ENCODE measurements around the gene MPV17L2.
"Not testable (repeated sequence)": the region's sequence is repeated elsewhere in the genome, so short reads cannot be mapped to it uniquely, and the experiment has no call there.

Gene MPV17L2

GRCh38 chr19:18193388-18194180 is 566 bp downstream of the MPV17L2 start:
- no peak for DNase-seq (ENCODE audit: low read depth)

GRCh38 chr19:18194181-18194530 is 1.1 kb downstream of the MPV17L2 start:
- DNase-seq (ENCODE audit: low read depth): no peak

- no peak for DNase-seq (ENCODE audit: low read depth)
Measured at GRCh38 chr19:18194554-18195238, 1.7 kb downstream of the MPV17L2 start.

DNA sequence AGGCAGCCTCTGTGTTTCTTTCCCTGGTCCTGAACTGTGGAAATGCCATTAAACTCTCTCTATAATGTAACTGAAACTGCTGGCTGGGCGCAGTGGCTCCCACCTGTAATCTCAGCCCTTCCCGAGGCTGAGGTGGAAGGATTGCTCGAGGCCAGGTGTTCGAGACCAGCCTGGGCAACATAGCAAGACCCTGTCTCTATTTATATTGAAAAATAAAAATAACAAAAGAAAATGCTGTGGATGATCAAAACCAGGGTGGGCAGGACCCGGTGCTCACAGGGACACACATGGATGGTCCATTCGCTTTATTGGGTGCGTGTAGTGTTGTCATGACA is 3.5 kb downstream of the MPV17L2 start:
- no peak for DNase-seq (ENCODE audit: low read depth)

DNA sequence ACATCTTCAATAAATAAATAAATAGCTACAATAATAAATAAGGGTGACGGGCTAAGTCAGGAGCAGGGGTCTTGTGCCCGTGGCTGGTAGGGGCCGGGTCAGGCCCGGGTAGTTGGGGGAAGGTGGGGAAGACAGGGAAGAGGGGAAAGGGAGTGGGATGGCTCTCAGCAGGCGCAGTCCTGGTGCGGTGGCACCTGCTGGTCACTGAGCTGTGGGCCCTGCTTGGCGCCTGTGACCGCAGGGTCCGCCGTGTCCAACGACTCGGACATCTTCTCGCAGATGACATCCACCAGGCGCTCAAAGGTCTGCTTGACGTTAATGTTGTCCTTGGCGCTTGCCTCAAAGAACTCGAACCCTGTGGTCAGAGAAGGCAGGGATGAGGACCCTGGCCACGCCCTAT is 4.3 kb downstream of the MPV17L2 start:
- DNase-seq (ENCODE audit: low read depth): no peak

DNA sequence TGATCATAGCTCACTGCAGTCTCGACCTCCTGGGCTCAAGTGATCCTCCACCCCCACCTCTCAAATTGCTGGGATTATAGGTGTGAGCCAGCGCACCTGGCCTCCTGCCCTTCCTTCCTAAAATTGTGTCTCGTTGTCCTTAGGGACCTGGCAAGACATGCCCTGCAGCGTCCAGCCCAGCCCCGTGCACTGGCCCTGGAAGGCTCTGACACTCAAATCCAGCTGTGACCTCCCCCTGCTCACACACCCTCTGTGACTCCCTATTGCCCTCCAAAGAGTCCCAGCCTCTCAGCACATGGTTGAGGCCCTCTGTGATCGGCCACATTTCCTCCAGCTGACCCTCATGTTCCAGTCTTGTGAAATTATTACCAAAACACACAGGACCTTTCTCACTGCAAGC is 4.9 kb downstream of the MPV17L2 start:
- no peak for DNase-seq (ENCODE audit: low read depth)

DNA sequence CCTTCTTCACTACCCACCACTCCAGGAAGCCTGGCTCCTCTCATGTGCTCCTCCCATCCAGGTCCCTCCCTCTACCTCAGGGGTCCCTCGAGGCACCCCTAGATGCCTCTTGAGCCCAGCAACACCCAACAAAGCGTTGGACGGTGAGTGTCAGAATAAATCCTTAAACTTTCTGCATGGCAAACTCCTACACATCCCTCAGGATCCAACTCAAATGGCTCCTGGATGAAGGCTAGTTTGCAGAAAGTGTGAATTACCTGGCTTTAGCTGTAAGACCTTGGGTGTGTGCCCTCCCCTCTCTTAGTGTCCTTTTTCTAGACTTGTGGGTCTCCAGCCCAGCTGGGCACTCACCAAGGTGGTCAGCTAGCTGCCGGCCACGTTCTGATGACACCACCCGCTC is 5.4 kb downstream of the MPV17L2 start:
- DNase-seq (ENCODE audit: low read depth): no peak

GRCh38 chr19:18202397-18202777 is 9.4 kb downstream of the MPV17L2 start:
- no peak for DNase-seq (ENCODE audit: low read depth)

- no peak for DNase-seq (ENCODE audit: low read depth)
Measured at GRCh38 chr19:18202778-18203407, 9.9 kb downstream of the MPV17L2 start.

DNA sequence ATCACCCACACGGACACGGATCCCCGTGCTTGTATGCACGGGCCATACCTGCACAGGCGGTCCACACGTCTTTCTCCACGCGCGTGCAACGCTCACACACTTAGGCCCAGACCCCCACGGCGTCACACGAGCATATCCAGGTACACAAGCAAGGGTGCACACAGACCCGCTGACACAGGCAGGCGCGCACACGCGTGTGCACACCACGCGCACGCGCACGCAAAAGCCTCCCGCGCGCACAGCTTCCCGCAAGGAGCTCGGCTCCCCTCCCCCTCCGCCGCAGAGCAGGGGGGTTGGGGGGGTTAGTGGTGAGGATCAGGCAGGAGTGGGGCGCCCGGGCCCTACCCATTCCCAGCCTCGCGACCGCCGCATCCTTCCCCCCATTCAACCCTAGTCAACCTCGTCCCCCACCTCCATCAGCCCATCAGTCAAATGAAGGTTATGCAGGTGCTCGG is 10.4 kb downstream of the MPV17L2 start:
- DNase-seq (ENCODE audit: low read depth): no peak

- peak; percentile 99 for DNase-seq (ENCODE audit: low read depth)
Measured at GRCh38 chr19:18203863-18204393, 10.9 kb downstream of the MPV17L2 start, which contains the start of gene RAB3A. TSS of gene RAB3A (minus strand) at chr19:18204042. CDS start at chr19:18202740, 1,302 bp downstream.

DNA sequence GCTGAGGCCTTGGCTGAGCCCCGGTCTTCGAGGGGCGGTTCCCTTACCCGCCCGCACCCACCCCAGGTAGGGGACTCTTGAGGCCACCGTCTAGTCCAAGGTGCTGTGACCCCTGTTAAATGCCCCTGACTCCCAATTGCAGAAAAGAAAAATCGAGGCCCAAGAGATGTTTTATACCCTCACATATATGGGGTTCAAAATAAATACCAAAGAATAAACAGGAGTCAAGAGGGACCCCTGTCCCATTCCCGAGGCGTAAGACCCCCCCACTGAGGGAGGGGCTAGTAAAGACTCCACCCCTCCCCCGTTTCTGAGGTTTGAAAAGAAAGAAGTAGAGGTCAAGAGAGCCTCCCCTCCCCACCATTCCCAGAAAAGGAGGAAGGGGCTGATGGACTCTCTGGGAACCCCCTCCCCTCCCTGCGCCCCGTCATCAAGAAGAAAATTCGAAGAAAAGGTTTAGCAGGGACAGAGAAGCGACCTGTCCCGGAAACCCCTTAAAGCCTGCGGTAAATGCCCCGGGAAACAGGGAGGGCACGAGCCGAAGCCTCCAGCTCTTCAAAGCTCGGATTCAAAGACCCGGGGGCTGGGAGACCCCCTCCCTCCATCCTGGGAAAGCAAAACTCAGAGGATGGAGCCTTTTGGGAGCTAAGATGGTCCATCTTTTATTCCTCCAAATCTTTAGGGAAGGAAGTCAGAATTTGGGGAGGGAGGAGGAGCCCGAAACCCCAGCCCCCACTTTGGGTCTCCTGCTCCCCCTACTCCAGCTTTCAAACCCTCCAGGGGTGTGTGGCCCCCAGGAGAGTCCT is 11.6 kb downstream of the MPV17L2 start:
- no peak for DNase-seq (ENCODE audit: low read depth)

DNA sequence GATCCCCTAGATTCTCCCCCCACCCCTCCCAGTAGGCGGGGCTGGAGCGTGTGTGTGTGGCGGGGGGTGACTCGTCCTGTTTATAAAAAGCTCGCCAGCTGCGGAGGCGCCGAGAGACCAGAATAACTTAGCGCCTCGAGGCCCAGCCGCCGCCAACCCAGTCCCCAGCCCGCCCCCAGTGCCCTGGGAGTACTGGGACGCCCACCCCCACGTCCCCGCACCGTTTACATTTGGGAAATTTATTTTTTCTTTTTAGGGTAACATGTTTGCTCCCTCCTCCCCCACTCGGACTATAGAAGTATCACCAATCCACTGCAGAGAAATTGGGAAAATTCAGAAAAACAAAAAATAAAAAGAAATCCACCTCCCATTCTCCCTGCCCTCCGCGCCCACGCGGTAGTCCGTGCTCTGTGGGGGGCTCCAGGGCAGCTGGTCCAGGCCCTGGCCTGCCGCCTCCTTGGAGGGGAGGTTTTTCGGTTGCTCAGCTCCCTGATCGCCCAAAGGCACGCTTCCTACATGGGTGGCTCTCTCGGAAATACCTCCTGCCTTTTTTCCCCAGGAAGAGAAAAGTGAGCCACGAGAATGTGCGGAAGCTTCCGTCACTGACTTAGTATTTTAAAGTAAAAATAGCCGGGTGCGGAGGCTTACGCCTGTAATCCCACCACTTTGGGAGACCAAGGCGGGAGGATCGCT is 12.3 kb downstream of the MPV17L2 start:
- no peak for DNase-seq (ENCODE audit: low read depth)

- no peak for DNase-seq (ENCODE audit: low read depth)
Measured at GRCh38 chr19:18206018-18206417, 13.0 kb downstream of the MPV17L2 start.

GRCh38 chr19:18208098-18208951 is 15.3 kb downstream of the MPV17L2 start:
- no peak for DNase-seq (ENCODE audit: low read depth)

DNA sequence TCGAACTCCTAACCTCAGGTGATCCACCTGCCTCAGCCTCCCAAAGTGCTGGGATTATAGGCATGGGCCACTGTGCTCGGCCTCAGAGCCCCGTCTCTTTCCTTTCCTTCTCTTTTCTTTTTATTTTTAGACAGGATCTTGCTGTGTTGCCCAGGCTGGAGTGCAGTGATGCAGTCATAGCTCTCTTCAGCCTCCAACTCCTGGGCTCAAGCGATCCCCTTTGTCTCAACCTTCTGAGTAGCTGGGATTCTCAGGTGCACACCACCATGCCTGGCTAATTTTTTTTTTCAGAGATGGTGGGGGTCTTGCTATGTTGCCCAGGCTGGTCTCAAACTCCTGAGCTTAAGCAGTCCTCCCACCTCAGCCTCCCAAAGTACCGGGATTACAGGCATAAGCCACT is 16.9 kb downstream of the MPV17L2 start:
- not testable (repeated sequence) for DNase-seq (ENCODE audit: low read depth)

DNA sequence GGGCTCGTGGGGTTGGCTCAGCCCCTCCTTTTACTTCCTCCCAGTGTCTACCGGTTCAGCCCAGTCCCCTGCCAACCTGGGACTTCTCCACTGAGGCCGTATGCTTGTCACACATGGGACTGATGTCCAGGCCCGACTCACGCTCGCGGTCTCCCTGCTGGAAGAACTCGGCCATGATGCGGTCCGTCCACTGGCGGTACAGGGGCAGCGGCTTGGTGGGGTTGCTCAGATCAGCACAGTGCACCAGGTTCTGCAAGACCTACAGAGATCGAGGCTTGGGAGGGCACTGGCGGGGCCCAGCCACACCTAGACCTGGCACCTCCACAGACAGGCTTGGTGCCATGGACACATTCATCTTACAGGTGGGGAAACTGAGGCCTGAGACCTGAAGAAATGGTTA is 18.7 kb downstream of the MPV17L2 start:
- no peak for DNase-seq (ENCODE audit: low read depth)

GRCh38 chr19:18214779-18215433 is 21.9 kb downstream of the MPV17L2 start:
- DNase-seq (ENCODE audit: low read depth): no peak

DNA sequence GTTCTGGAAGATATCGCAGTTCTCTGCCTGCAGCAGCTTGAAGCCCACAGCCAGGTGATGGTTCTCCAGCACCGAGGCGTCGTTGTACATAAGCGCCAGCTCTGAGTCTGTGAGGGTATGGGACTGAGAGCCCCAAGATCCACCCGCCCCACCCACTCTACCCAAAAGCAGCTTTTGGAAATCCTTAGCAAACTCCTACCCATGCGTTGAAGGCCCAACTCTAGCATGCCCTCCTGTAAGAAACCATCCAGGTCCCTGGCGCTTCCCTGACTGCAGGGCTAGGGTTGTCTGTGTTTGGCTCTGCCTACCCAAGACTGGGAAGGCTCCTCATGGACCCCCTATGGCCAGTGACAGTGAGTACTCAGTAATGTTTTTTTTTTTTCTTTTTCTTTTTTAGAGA is 23.8 kb downstream of the MPV17L2 start:
- DNase-seq (ENCODE audit: low read depth): no peak

DNA sequence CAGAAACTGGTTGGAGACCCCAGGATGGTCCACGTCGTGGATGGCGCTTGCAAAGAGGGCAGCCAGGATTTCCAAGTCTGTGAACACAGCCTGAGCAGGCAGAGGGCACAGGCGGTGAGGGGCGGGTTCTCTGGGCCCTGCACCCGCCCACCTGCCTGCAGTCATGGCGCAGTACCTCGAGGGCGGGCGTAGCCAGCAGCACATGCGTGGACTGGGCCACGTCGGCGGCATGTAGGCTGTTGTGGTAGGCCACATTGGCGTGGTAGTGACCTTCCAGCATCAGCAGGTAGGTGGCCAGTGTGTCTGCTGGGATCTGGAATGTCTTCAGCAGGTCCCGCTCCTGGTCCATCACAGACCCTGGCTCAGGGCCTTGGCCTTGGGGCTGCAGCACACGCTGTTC is 25.1 kb downstream of the MPV17L2 start:
- DNase-seq (ENCODE audit: low read depth): no peak
